Loucy (cell line): ENCODE results near the gene AGAP1.

ENCODE experiments used
- H2AFZ ChIP-seq: fragments of 200-600 bp; sonication (generic); 2 replicates; pipeline ENCODE4 v1.6.0; 2016; ENCODE audit warnings: antibody characterized with exemption, mild to moderate bottlenecking, low read length, moderate library complexity
- H3F3A ChIP-seq: fragments of 200-600 bp; 2 replicates; pipeline ENCODE4 v1.6.0; 2016; ENCODE audit warnings: antibody characterized with exemption, low read depth, mild to moderate bottlenecking
- H3K27me3 ChIP-seq: fragments of 200-600 bp; sonication (generic); 2 replicates; pipeline ENCODE4 v1.6.1; 2014; ENCODE audit warnings: low read length, mild to moderate bottlenecking; ENCODE audit not compliant: insufficient read depth, poor library complexity, severe bottlenecking
- H3K36me3 ChIP-seq: fragments of 200-600 bp; sonication (generic); 2 replicates; pipeline ENCODE4 v1.6.1; 2016; ENCODE audit warnings: low read length; ENCODE audit not compliant: insufficient read depth
- H3K4me1 ChIP-seq: fragments of 200-600 bp; sonication (generic); 2 replicates; pipeline ENCODE4 v1.5.1; 2014; ENCODE audit warnings: low read length, mild to moderate bottlenecking; ENCODE audit not compliant: insufficient read depth, poor library complexity, severe bottlenecking
- H3K4me2 ChIP-seq: fragments of 200-600 bp; sonication (generic); 2 replicates; pipeline ENCODE4 v1.6.0; 2014; ENCODE audit warnings: antibody characterized with exemption, low read length, low read depth, mild to moderate bottlenecking; ENCODE audit not compliant: poor library complexity, severe bottlenecking
- H3K4me3 ChIP-seq: fragments of 200-600 bp; sonication (generic); 2 replicates; pipeline ENCODE4 v1.5.1; 2014; ENCODE audit warnings: low read length, mild to moderate bottlenecking, mixed read lengths; ENCODE audit not compliant: poor library complexity, severe bottlenecking
- H3K79me2 ChIP-seq: fragments of 200-600 bp; sonication (generic); 2 replicates; pipeline ENCODE4 v1.6.1; 2014; ENCODE audit warnings: low read length; ENCODE audit not compliant: insufficient read depth
- H3K9ac ChIP-seq: fragments of 200-600 bp; sonication (generic); 2 replicates; pipeline ENCODE4 v1.6.0; 2014; ENCODE audit warnings: mild to moderate bottlenecking, low read depth, low read length, moderate library complexity; ENCODE audit not compliant: poor library complexity, severe bottlenecking
- H3K9me2 ChIP-seq: fragments of 200-600 bp; sonication (generic); replicated peaks from 2 replicates; pipeline ENCODE4 v1.6.1; 2016; ENCODE audit warnings: low read depth, low read length, mixed read lengths
- H3K9me3 ChIP-seq: fragments of 200-600 bp; sonication (generic); 2 replicates; pipeline ENCODE4 v1.6.1; 2014; ENCODE audit warnings: mild to moderate bottlenecking, antibody characterized with exemption, low read length, low read depth; ENCODE audit not compliant: insufficient read depth
- H4K20me1 ChIP-seq: fragments of 200-600 bp; sonication (generic); 2 replicates; pipeline ENCODE4 v1.6.0; 2014; ENCODE audit warnings: antibody characterized with exemption, low read length, mild to moderate bottlenecking; ENCODE audit not compliant: insufficient read depth, poor library complexity, severe bottlenecking
- EZH2phosphoT487 ChIP-seq: fragments of 200-600 bp; IDR thresholded peaks from 2 replicates; pipeline ENCODE4 v1.6.1; 2018; ENCODE audit warnings: antibody characterized with exemption, mild to moderate bottlenecking, moderate library complexity, borderline replicate concordance
- TF ChIP-seq, protein P1 (sequence below): fragments of 200-600 bp; sonication (generic); conservative IDR thresholded peaks from 2 replicates; pipeline ENCODE4 v1.5.1; 2014; ENCODE audit warnings: mild to moderate bottlenecking, antibody characterized with exemption, low read length

The AGAP1 gene

DNA sequence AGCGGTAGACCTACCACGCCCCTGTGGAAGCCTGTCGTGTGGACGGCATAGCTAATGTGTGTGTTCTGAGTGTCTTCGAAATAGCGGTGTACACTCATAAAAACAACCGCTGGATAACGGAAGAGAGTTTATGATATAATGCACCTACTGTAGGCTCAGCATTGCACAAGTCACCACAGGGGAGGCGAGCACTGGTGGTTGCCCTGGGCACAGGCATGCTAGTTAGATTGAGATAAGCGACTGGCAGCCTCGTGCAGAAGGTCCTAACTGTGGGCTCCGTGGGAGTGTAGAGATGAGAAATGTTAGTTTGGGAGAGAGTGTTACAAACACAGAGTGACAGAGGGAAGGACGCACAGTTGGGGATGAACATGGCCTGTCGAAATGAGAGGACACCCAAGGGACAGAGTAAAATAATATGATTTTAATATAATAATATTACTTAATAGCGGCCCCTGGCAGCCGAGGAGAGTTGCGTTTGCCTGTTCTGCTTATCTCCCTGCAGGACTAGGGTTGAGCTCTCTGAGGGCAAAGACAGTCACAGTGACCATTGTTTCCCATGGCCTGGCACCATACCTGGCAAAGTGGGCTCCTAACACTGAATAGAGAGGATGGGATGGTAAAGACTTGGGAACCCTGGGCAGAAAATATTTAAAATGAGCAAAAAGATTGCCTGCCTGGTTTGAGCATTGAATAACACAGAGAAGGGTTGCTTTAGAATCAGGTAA is 470.2 kb downstream of the AGAP1 start:
- no peak overlapping the region for H3K9ac ChIP-seq

DNA sequence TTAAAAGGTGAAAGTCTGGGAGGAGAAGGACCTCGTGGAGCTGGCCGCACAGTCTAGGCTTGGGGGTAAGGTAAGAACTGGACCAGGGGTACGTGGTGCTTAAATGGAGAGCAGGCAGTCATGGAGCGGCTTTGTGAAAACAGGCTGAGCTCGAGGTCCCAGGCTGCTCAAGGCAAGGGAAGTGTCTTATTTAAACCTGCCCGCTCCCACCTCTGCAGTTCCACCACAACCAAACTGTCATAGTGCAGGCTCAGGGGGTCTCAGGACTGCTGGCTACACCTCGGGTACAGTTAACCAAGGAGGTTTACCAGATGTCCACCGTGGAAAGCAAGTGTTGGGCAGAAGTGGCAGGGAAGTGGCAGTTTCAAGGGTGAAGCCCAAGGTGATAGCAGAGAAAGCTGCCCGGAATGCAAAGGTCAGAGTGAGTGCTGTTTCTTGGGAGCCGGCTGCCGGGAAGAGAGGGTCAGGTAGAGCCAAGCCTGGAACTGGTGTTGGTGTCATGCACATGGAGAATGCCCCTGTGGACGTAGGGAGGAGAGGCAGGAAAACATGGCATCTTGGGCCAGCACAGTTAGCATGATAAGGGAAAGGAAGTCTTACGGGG is 471.0 kb downstream of the AGAP1 start:
- Histone ChIP-seq H3K79me2 (no peaks in the 10 kb centered on the region), H3F3A (no peaks in the 10 kb centered on the region), H4K20me1 (no peaks in the 10 kb centered on the region), H3K36me3 (no peaks in the 10 kb centered on the region; the same call in 1 of the 2 replicates), H3K9me2 (no peaks in the 10 kb centered on the region), H3K4me2 (no peak overlapping the region), H2AFZ (no peak overlapping the region), H3K9me3 (no peaks in the 10 kb centered on the region), H3K4me3 (no peak overlapping the region), H3K27me3 (no peaks in the 10 kb centered on the region), H3K9ac (no peak overlapping the region), H3K4me1 (no peaks in the 10 kb centered on the region)
- TF ChIP-seq EZH2phosphoT487: no peak
- TF ChIP-seq, protein P1, sequence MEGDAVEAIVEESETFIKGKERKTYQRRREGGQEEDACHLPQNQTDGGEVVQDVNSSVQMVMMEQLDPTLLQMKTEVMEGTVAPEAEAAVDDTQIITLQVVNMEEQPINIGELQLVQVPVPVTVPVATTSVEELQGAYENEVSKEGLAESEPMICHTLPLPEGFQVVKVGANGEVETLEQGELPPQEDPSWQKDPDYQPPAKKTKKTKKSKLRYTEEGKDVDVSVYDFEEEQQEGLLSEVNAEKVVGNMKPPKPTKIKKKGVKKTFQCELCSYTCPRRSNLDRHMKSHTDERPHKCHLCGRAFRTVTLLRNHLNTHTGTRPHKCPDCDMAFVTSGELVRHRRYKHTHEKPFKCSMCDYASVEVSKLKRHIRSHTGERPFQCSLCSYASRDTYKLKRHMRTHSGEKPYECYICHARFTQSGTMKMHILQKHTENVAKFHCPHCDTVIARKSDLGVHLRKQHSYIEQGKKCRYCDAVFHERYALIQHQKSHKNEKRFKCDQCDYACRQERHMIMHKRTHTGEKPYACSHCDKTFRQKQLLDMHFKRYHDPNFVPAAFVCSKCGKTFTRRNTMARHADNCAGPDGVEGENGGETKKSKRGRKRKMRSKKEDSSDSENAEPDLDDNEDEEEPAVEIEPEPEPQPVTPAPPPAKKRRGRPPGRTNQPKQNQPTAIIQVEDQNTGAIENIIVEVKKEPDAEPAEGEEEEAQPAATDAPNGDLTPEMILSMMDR: no peak

More for the DNA sequence above, 470.2 kb downstream of the AGAP1 start:
- Histone ChIP-seq H3K9me2 (no peaks in the 10 kb centered on the region), H3K27me3 (no peaks in the 10 kb centered on the region), H3K4me1 (no peaks in the 10 kb centered on the region), H4K20me1 (no peaks in the 10 kb centered on the region), H3K79me2 (no peaks in the 10 kb centered on the region), H3K36me3 (no peaks in the 10 kb centered on the region; the same call in 1 of the 2 replicates), H3K4me2 (no peak overlapping the region), H3K4me3 (no peak overlapping the region), H3F3A (no peaks in the 10 kb centered on the region), H3K9me3 (no peaks in the 10 kb centered on the region), H2AFZ (no peak overlapping the region)
- TF ChIP-seq, protein P1: no peak
- no peak for TF ChIP-seq EZH2phosphoT487

DNA sequence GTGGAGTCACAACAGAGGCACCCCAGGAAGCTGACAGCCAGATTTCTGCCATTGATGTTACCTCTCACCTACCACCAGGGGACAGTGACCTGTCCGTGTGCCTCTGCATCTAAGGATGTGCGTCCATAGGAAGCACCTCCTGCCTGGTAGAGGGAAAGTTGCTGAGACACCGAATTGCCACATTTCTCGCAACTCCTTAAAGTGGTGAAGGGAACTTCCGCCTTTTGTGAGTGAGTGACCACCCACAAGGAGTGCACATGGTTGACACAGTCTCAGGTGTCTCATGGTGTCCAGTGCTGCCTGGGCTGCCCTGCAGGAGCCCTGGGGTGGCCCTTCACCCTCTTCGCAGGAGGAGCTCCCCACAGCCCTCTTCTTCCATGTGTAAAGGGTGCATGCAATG is 472.6 kb downstream of the AGAP1 start:
- Histone ChIP-seq H3K9ac (no peak overlapping the region), H4K20me1 (no peaks in the 10 kb centered on the region), H3K79me2 (no peaks in the 10 kb centered on the region), H3F3A (no peaks in the 10 kb centered on the region), H2AFZ (no peak overlapping the region), H3K27me3 (no peaks in the 10 kb centered on the region), H3K9me3 (no peaks in the 10 kb centered on the region), H3K4me3 (no peak overlapping the region), H3K4me2 (no peak overlapping the region), H3K9me2 (no peaks in the 10 kb centered on the region), H3K36me3 (peaks cover 5% of the 10 kb centered on the region; the same call in 1 of the 2 replicates), H3K4me1 (no peaks in the 10 kb centered on the region)
- TF ChIP-seq, protein P1: no peak
- no peak for TF ChIP-seq EZH2phosphoT487
